H1 (cell line): ENCODE data around the gene TLE3. TPM values are rescaled to one million over a fixed set of nuclear protein-coding genes. Genes with fewer than 3 reads are reported as not detected.

ENCODE experiments used
- BRCA1 ChIP-seq: IDR thresholded peaks from 2 replicates; pipeline ENCODE4 v1.6.1; 2012; ENCODE audit warnings: low read depth, low read length, improper control_type of control experiment
- CHD7 ChIP-seq: fragments of 300-600 bp; sonication (generic); IDR thresholded peaks from 2 replicates; pipeline ENCODE4 v1.7.1; 2012; ENCODE audit warnings: low read length, moderate library complexity, mild to moderate bottlenecking, inconsistent platforms; ENCODE audit not compliant: insufficient replicate concordance
- TAF1 ChIP-seq: IDR thresholded peaks from 2 replicates; pipeline ENCODE4 v1.6.1; 2011; ENCODE audit warnings: mild to moderate bottlenecking, low read depth, low read length
- polyA plus RNA-seq, 7 experiments: library from polyadenylated mRNA; depleted of rRNA in 3 of 7; stranded (reverse) in 5 of 7; unstranded in 2 of 7; fragments of >200 nt in 5 of 7; fragments of 200-250 nt in 2 of 7; gene quantifications; 1 replicate in 5 of 7; 2 replicates in 1 of 7; 4 replicates in 1 of 7; pipeline versions ENCODE4 v1.2.1 to v1.2.3, GENCODE V29; 2011 to 2013; ENCODE audit warnings: missing spikeins in 2 of 7, mixed read lengths in 2 of 7
- total RNA-seq: library from RNA; stranded (reverse); fragmentation: NEBNext Ultra II Directional; extraction: Animal tissue kit (Norgen Biotek cat#: 25700); gene quantifications from 2 replicates; pipeline ENCODE4 v1.2.1, GENCODE V29; 2021

The TLE3 gene
- total and polyA plus RNA-seq, 2 of the 8 experiments (the other 6 are each of a cell fraction or from before 2014, with no cell fraction given): 25.1 to 61.2 TPM

GRCh38 chr15:70133781-70134421 lies 36.2 kb upstream of the TLE3 start (continued):
- TF ChIP-seq CHD7 (no peak), TAF1 (no peak), BRCA1 (no peak)
- TF ChIP-seq, all 59 proteins: peak for 0
